IMR-90 (cell line): ENCODE results near the gene PSMA3. TPM values are rescaled to one million over a fixed set of nuclear protein-coding genes. Genes with fewer than 3 reads are reported as not detected.

ENCODE experiments used
- ATAC-seq: fragments of 200-7000 bp; cut with Tn5 transposase; 2 replicates; pipeline ENCODE4 v1.9.1; 2020; ENCODE audit warnings: low read depth, mild to moderate bottlenecking, moderate library complexity
- BruUV-seq: library from RNA; stranded (reverse); fragments of 400-500 nt; replicated peaks from 2 replicates; lab custom pipeline; 2021; lab: Mats Ljungman, UMichigan
- CTCF ChIA-PET: fragments of 300-600 bp; formaldehyde crosslinking; extraction: SDS; loops from one replicate; lab custom pipeline; 2021; ENCODE audit warnings: antibody characterized with exemption; lab: Yijun Ruan, JAX
- POLR2A ChIA-PET: fragments of 300-600 bp; sonication (Branson Sonifier 250); formaldehyde crosslinking; loops from one replicate; lab custom pipeline; 2022; ENCODE audit warnings: antibody characterized with exemption; ENCODE audit not compliant: unreplicated experiment; lab: Charles Lee
- DNase-seq: peaks from one replicate; pipeline ENCODE4 v3.0.0; 2013
- H2AFZ ChIP-seq: replicated peaks from 2 replicates; pipeline ENCODE3; 2013; ENCODE audit warnings: low read length, mild to moderate bottlenecking; ENCODE audit not compliant: poor library complexity
- H2AK5ac ChIP-seq: 2 replicates; pipeline ENCODE4 v1.6.1; 2013; ENCODE audit warnings: low read depth, low read length, inconsistent platforms
- H2AK9ac ChIP-seq: replicated peaks from 2 replicates; pipeline ENCODE3; 2013; ENCODE audit warnings: mild to moderate bottlenecking, low read depth, low read length, moderate library complexity; ENCODE audit not compliant: poor library complexity
- H2BK120ac ChIP-seq: 2 replicates; pipeline ENCODE4 v1.6.1; 2013; ENCODE audit warnings: low read depth, low read length, inconsistent platforms
- H2BK15ac ChIP-seq: 3 replicates; pipeline ENCODE4 v1.6.1; 2013; ENCODE audit warnings: low read depth, low read length, inconsistent platforms
- H2BK20ac ChIP-seq: 2 replicates; pipeline ENCODE4 v1.6.1; 2013; ENCODE audit warnings: low read depth, mild to moderate bottlenecking, inconsistent platforms, low read length, moderate library complexity
- H2BK5ac ChIP-seq: 2 replicates; pipeline ENCODE4 v1.6.1; 2013; ENCODE audit warnings: mild to moderate bottlenecking, low read depth, low read length, inconsistent platforms; ENCODE audit not compliant: poor library complexity, severe bottlenecking
- H3K14ac ChIP-seq: replicated peaks from 2 replicates; pipeline ENCODE4 v1.6.1; 2013; ENCODE audit warnings: low read depth, low read length, inconsistent platforms
- H3K18ac ChIP-seq: 2 replicates; pipeline ENCODE4 v1.6.1; 2013; ENCODE audit warnings: low read depth, low read length, control low read depth
- H3K23ac ChIP-seq: 2 replicates; pipeline ENCODE4 v1.6.1; 2013; ENCODE audit warnings: low read depth, low read length, inconsistent platforms
- H3K27ac ChIP-seq: 2 replicates; pipeline ENCODE4 v1.5.1; 2013; ENCODE audit warnings: mild to moderate bottlenecking, control low read depth, low read length; ENCODE audit not compliant: insufficient read depth
- H3K27me3 ChIP-seq: 2 replicates; pipeline ENCODE4 v1.6.1; 2013; ENCODE audit warnings: low read length; ENCODE audit not compliant: control insufficient read depth, insufficient read depth
- H3K36me3 ChIP-seq: 2 replicates; pipeline ENCODE4 v1.6.1; 2013; ENCODE audit warnings: low read length, mixed read lengths; ENCODE audit not compliant: control insufficient read depth, insufficient read depth
- H3K4ac ChIP-seq: 2 replicates; pipeline ENCODE4 v1.6.1; 2013; ENCODE audit warnings: low read depth, low read length, inconsistent platforms
- H3K4me1 ChIP-seq: 2 replicates; pipeline ENCODE4 v1.6.1; 2013; ENCODE audit warnings: low read length, mixed read lengths; ENCODE audit not compliant: control insufficient read depth, insufficient read depth
- H3K4me2 ChIP-seq: 2 replicates; pipeline ENCODE4 v1.6.1; 2013; ENCODE audit warnings: low read depth, mild to moderate bottlenecking, control low read depth, low read length, moderate library complexity
- H3K4me3 ChIP-seq: 2 replicates; pipeline ENCODE4 v1.5.1; 2013; ENCODE audit warnings: low read depth, mild to moderate bottlenecking, control low read depth, low read length, moderate library complexity; ENCODE audit not compliant: insufficient read depth
- H3K56ac ChIP-seq: 2 replicates; pipeline ENCODE4 v1.6.1; 2013; ENCODE audit warnings: low read length, inconsistent platforms; ENCODE audit not compliant: insufficient read depth; ENCODE audit errors: extremely low read depth
- H3K79me1 ChIP-seq, 2 experiments: 2 replicates each; pipeline ENCODE4 v1.6.1; 2013; ENCODE audit warnings: low read length in 2 of 2, inconsistent platforms in 1 of 2, low read depth in 1 of 2
- H3K9ac ChIP-seq: 2 replicates; pipeline ENCODE4 v1.6.1; 2013; ENCODE audit warnings: low read depth, low read length, control low read depth
- H3K9me1 ChIP-seq: 2 replicates; pipeline ENCODE4 v1.6.1; 2013; ENCODE audit warnings: low read length, inconsistent platforms; ENCODE audit not compliant: insufficient read depth
- H3K9me3 ChIP-seq: 2 replicates; pipeline ENCODE4 v1.6.1; 2013; ENCODE audit warnings: low read length; ENCODE audit not compliant: control insufficient read depth, insufficient read depth
- H4K20me1 ChIP-seq: 2 replicates; pipeline ENCODE4 v1.6.1; 2013; ENCODE audit warnings: low read length, inconsistent platforms; ENCODE audit not compliant: insufficient read depth
- H4K5ac ChIP-seq: 2 replicates; pipeline ENCODE4 v1.6.1; 2013; ENCODE audit warnings: mild to moderate bottlenecking, low read depth, low read length, control low read depth
- H4K8ac ChIP-seq, 2 experiments: 2 replicates each; pipeline ENCODE4 v1.6.1; 2013; ENCODE audit warnings: low read depth in 2 of 2, low read length in 2 of 2, control low read depth in 1 of 2, inconsistent platforms in 1 of 2
- H4K91ac ChIP-seq: 2 replicates; pipeline ENCODE4 v1.6.1; 2013; ENCODE audit warnings: low read depth, low read length, inconsistent platforms; ENCODE audit not compliant: insufficient read depth
- BHLHE40 ChIP-seq: fragments of 150-350 bp; IDR thresholded peaks from 2 replicates; pipeline ENCODE4 v1.6.1; 2016; ENCODE audit warnings: mild to moderate bottlenecking, low read depth, low read length
- CEBPB ChIP-seq: IDR thresholded peaks from 2 replicates; pipeline ENCODE4 v1.6.1; 2012; ENCODE audit warnings: low read depth, low read length, improper control_type of control experiment
- CHD1 ChIP-seq: IDR thresholded peaks from 2 replicates; pipeline ENCODE4 v1.6.1; 2012; ENCODE audit warnings: low read depth, low read length, improper control_type of control experiment
- CTCF ChIP-seq: conservative IDR thresholded peaks from 2 replicates; pipeline ENCODE4 v1.5.1; 2012; ENCODE audit warnings: mild to moderate bottlenecking, low read depth, low read length, improper control_type of control experiment
- ELK1 ChIP-seq: fragments of 150-350 bp; IDR thresholded peaks from 2 replicates; pipeline ENCODE4 v1.6.1; 2016; ENCODE audit warnings: low read depth, mild to moderate bottlenecking, low read length, moderate library complexity, borderline replicate concordance
- FOS ChIP-seq: fragments of 150-350 bp; IDR thresholded peaks from 2 replicates; pipeline ENCODE4 v1.6.1; 2016; ENCODE audit warnings: low read depth, low read length
- MAFK ChIP-seq: IDR thresholded peaks from 2 replicates; pipeline ENCODE4 v1.6.1; 2012; ENCODE audit warnings: low read depth, low read length, improper control_type of control experiment
- MAZ ChIP-seq: IDR thresholded peaks from 2 replicates; pipeline ENCODE4 v1.6.1; 2012; ENCODE audit warnings: low read depth, mild to moderate bottlenecking, low read length, improper control_type of control experiment, moderate library complexity, borderline replicate concordance
- MXI1 ChIP-seq: IDR thresholded peaks from 2 replicates; pipeline ENCODE4 v1.6.1; 2012; ENCODE audit warnings: low read depth, mild to moderate bottlenecking, low read length, moderate library complexity, borderline replicate concordance
- NFE2L2 ChIP-seq: fragments of 150-350 bp; IDR thresholded peaks from 2 replicates; pipeline ENCODE4 v1.6.1; 2016; ENCODE audit warnings: low read depth, mild to moderate bottlenecking, low read length
- POLR2A ChIP-seq: IDR thresholded peaks from 2 replicates; pipeline ENCODE4 v1.6.1; 2012; ENCODE audit warnings: mild to moderate bottlenecking, low read depth, low read length
- RAD21 ChIP-seq: IDR thresholded peaks from 2 replicates; pipeline ENCODE4 v1.6.1; 2012; ENCODE audit warnings: low read length, improper control_type of control experiment
- RCOR1 ChIP-seq: IDR thresholded peaks from 2 replicates; pipeline ENCODE4 v1.6.1; 2012; ENCODE audit warnings: mild to moderate bottlenecking, low read length, improper control_type of control experiment; ENCODE audit not compliant: insufficient replicate concordance
- RFX5 ChIP-seq: IDR thresholded peaks from 2 replicates; pipeline ENCODE4 v1.8.0; 2012; ENCODE audit warnings: low read depth, mild to moderate bottlenecking, low read length, moderate library complexity
- SMC3 ChIP-seq: fragments of 150-350 bp; IDR thresholded peaks from 2 replicates; pipeline ENCODE4 v1.6.1; 2016; ENCODE audit warnings: low read depth, mild to moderate bottlenecking, antibody characterized with exemption, low read length, moderate library complexity
- USF2 ChIP-seq: fragments of 150-350 bp; IDR thresholded peaks from 2 replicates; pipeline ENCODE4 v1.6.1; 2017; ENCODE audit warnings: mild to moderate bottlenecking, antibody characterized with exemption, low read length, low read depth
- WGBS, 2 experiments: methylation state at CpG; one replicate each; pipeline versions ENCODE4 v1.1.5 to v1.1.7; 2013; ENCODE audit warnings: missing lambda C conversion rate in 2 of 2; ENCODE audit not compliant: insufficient read length in 1 of 2; ENCODE audit errors: extremely low coverage in 2 of 2; 5-methylcytosine and 5-hydroxymethylcytosine counted together
- dilution Hi-C: fragments of 300-500 bp; cut with HindIII; formaldehyde crosslinking; loops from one replicate; pipeline ENCODE4 v1.14.3; 2018; ENCODE audit warnings: low sequenced_read_pairs; ENCODE audit not compliant: unreplicated experiment
- in situ Hi-C: fragments of 300-500 bp; cut with MboI; formaldehyde crosslinking; loops from 3 replicates; pipeline ENCODE4 v1.14.3; 2019; ENCODE audit warnings: low sequenced_read_pairs, inconsistent platforms, mixed read lengths
- intact Hi-C: fragments of 100-400 bp; cut with micrococcal nuclease; formaldehyde crosslinking; loops from 2 replicates; pipeline ENCODE4 v1.10.0; 2022
- polyA plus RNA-seq, 3 experiments: library from polyadenylated mRNA; depleted of rRNA; stranded (reverse); fragments of >200 nt; gene quantifications; 2 replicates each; pipeline ENCODE4 v1.2.3, GENCODE V29; 2012; ENCODE audit warnings: low replicate concordance in 1 of 3
- total RNA-seq: library from RNA; depleted of rRNA; stranded (reverse); fragments of >200 nt; gene quantifications from 2 replicates; pipeline ENCODE4 v1.2.3, GENCODE V29; 2012

The PSMA3 gene
- total and polyA plus RNA-seq, 2 of the 4 experiments (the other 2 are of a cell fraction), result 74.9 to 231 TPM

GRCh38 chr14:58296726-58297125 lies 52.1 kb downstream of the PSMA3 start:
- H4K8ac ChIP-seq, result no peak overlapping the region
- H3K9ac ChIP-seq, result peak overlapping the region; percentile 63
- ChIA-PET CTCF (no interaction called here), POLR2A (no interaction called here)
- no peaks in the 10 kb centered on the region for H3K4me1 ChIP-seq
- TF ChIP-seq FOS (no peak), USF2 (no peak), RAD21 (no peak), CEBPB (no peak), CTCF (no peak), POLR2A (no peak), SMC3 (no peak), MAFK (no peak), NFE2L2 (no peak), MAZ (no peak), ELK1 (no peak), BHLHE40 (no peak), CHD1 (no peak), MXI1 (no peak), RCOR1 (no peak), RFX5 (no peak)
- peaks cover 19% of the 10 kb centered on the region for H3K36me3 ChIP-seq
- H3K56ac ChIP-seq, result peak overlapping the region; percentile 26; the same call in 1 of the 2 replicates
- H3K27me3 ChIP-seq, result no peaks in the 10 kb centered on the region
- no peak overlapping the region for H2AFZ ChIP-seq
- H3K18ac ChIP-seq, result no peak overlapping the region
- H3K9me3 ChIP-seq, result no peaks in the 10 kb centered on the region
- no peak overlapping the region for H3K27ac ChIP-seq
- peak overlapping the region; percentile 18 for H2BK5ac ChIP-seq
- peak overlapping the region; percentile 93 for H3K4me2 ChIP-seq
- WGBS, 2 experiments, result no CpG with 5 or more reads among the region's 3 CpGs
- no peak overlapping the region for H2AK5ac ChIP-seq
- no peak overlapping the region for H4K5ac ChIP-seq
- H3K23ac ChIP-seq, result peak overlapping the region; percentile 20; the same call in 1 of the 2 replicates
- in situ Hi-C loops, result no loop called here
- H3K4me3 ChIP-seq, result peak overlapping the region; percentile 70
- H3K79me1 ChIP-seq, result peaks cover 4 to 33% of the 10 kb centered on the region in 2 experiments
- BruUV-seq, result no TSS peak
- dilution Hi-C loops, result no loop called here
- peak overlapping the region; percentile 31; the same call in 1 of the 2 replicates for H3K14ac ChIP-seq
- peaks cover 7% of the 10 kb centered on the region for H3K9me1 ChIP-seq
- intact Hi-C loops, result no loop called here
- H2BK20ac ChIP-seq, result no peak overlapping the region
- no peak overlapping the region for H2AK9ac ChIP-seq
- no peak for ATAC-seq
- no peak overlapping the region for H4K91ac ChIP-seq
- peak; percentile 29 for DNase-seq
- H2BK15ac ChIP-seq, result no peak overlapping the region
- no peak overlapping the region for H3K4ac ChIP-seq
- H4K20me1 ChIP-seq, result peaks cover 51% of the 10 kb centered on the region
- no peak overlapping the region for H2BK120ac ChIP-seq
